AG04449 (cell line): ENCODE data around the gene LRPPRC.
"Not testable (repeated sequence)": the region's sequence is repeated elsewhere in the genome, so short reads cannot be mapped to it uniquely, and the experiment has no call there.

ENCODE experiments used
- CTCF ChIA-PET: fragments of 350-600 bp; formaldehyde crosslinking; extraction: SDS; loops from one replicate; lab custom pipeline; 2021; ENCODE audit warnings: antibody characterized with exemption; lab: Yijun Ruan, JAX
- POLR2A ChIA-PET: fragments of 400-600, 350-600 bp; formaldehyde crosslinking; extraction: SDS; loops from one replicate; lab custom pipeline; 2020; ENCODE audit warnings: antibody characterized with exemption, inconsistent platforms; lab: Yijun Ruan, JAX
- DNase-seq: peaks from one replicate; pipeline ENCODE4 v3.0.0-alpha.2; 2010; ENCODE audit warnings: low read depth, low spot score
- H3K4me3 ChIP-seq: 2 replicates; pipeline ENCODE4 v1.5.1; 2011; ENCODE audit warnings: low read depth, mild to moderate bottlenecking, control low read depth, low read length
- CTCF ChIP-seq: IDR thresholded peaks from one replicate; pipeline ENCODE4 v1.5.1; 2011; ENCODE audit warnings: mild to moderate bottlenecking, moderate library complexity, low read length, control low read depth, inconsistent platforms; ENCODE audit not compliant: insufficient read depth; ENCODE audit errors: missing control alignments

Gene LRPPRC

DNA sequence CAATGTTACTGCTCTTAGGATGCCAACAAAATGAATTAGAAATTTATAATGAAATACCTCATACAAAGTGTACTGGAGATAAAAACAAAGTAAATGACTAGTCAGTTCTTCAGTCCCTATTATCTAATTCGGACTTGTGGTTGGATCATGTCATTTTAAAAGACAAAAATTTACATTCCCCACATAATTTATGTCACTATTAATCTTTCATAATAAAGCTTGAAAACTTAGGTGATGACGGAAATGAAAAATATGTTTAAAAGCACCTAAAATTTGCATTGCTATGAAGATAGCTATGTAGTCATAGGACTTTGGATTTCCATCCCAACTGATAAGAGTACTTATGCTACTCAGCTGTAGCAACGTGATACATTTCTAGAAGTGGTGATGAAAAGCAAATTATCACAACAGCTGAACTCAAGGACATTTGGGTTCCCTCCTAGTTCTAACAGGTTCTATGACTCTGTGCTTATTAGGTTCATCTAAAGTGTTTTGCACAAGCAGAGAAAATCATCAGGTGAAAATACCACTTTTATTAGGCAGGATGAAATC is 58.4 kb downstream of the LRPPRC start:
- no peak for TF ChIP-seq CTCF
- CTCF ChIA-PET: interaction anchor here (1.4 to 2.0 kb wide), 2 partner anchors 13 to 59 kb away, joined by 3 to 5 read pairs; no protein-coding TSS in a partner anchor
- POLR2A ChIA-PET: no interaction called here
- no peak for DNase-seq
- no peak overlapping the region for H3K4me3 ChIP-seq

DNA sequence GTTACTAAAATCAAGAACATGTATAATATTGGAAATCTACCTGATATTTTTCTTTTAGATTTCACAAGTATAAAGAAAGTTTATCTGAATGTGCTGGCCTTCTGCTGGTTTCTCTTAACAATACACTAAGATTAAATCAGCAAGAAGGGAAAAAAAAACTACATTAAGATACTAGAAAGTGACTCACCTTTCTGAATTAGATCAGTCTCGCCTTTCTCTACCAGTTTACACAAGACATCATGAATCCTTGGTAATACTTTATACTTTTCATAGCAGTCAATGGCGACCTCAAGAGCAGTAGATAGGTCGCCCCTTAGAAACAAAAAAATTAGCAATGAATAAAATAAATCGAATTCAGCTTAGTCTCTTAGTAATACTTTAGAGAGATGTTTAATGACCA is 61.2 kb downstream of the LRPPRC start:
- ChIA-PET CTCF (no interaction called here), POLR2A (no interaction called here)
- TF ChIP-seq CTCF: no peak
- no peak for DNase-seq
- H3K4me3 ChIP-seq: no peak overlapping the region

DNA sequence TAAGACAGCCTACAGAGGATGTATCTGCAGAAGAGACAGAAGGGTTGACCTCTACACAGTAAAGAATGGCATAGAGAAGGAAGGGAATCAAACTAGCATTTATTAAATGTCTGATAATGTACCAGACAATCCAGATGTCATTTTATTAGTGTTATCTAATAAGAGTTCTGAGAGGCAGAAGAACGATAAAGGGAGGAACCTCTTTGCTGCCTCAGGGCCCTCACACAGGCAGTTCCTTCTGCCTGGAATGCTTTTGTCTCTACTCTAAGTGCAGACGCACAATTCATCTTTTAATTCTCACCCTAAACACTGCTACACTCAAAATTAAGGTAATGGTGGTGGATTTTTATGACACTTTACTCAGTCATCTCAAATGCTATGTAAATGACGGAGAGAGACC is 64.5 kb downstream of the LRPPRC start:
- no peak overlapping the region for H3K4me3 ChIP-seq
- no peak for DNase-seq
- ChIA-PET POLR2A (no interaction called here), CTCF (interaction anchor here (2.0 kb wide), 1 partner anchor 19 kb away, joined by 7 read pairs; no protein-coding TSS in a partner anchor)
- no peak for TF ChIP-seq CTCF

- POLR2A ChIA-PET: no interaction called here
Observed at GRCh38 chr2:43927442-43927841, 68.3 kb downstream of the LRPPRC start.

GRCh38 chr2:43925431-43925830 is 70.4 kb downstream of the LRPPRC start:
- no peak overlapping the region for H3K4me3 ChIP-seq
- CTCF ChIA-PET: no interaction called here
- DNase-seq: no peak
- POLR2A ChIA-PET: no interaction called here
- no peak for TF ChIP-seq CTCF

More at GRCh38 chr2:43927442-43927841, 68.3 kb downstream of the LRPPRC start:
- no peak for TF ChIP-seq CTCF
- CTCF ChIA-PET: no interaction called here
- DNase-seq: no peak
- H3K4me3 ChIP-seq: no peak overlapping the region

DNA sequence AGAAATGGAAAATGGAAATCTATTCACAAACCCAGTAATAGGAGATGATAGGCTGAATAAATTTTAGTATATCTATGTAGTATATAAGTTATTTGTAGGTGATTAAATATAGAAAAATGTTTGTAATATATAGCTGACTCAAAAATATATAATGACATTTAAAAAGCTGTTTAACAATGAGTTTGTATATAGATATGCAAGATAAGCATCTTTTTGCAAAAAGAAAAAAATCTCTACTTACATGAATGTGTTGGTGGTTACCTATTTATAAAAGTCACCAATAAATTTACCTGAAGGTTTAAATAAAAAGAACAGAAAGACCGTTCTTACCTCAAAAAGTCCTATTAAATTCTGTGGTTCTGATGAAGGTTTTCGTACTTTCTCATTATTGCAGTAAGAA is 71.3 kb downstream of the LRPPRC start:
- CTCF ChIA-PET: interaction anchor here (0.8 to 1.3 kb wide), 3 partner anchors 8 to 34 kb away, joined by 3 read pairs; no protein-coding TSS in a partner anchor
- POLR2A ChIA-PET: no interaction called here
- TF ChIP-seq CTCF: no peak
- no peak for DNase-seq
- H3K4me3 ChIP-seq: no peak overlapping the region

DNA sequence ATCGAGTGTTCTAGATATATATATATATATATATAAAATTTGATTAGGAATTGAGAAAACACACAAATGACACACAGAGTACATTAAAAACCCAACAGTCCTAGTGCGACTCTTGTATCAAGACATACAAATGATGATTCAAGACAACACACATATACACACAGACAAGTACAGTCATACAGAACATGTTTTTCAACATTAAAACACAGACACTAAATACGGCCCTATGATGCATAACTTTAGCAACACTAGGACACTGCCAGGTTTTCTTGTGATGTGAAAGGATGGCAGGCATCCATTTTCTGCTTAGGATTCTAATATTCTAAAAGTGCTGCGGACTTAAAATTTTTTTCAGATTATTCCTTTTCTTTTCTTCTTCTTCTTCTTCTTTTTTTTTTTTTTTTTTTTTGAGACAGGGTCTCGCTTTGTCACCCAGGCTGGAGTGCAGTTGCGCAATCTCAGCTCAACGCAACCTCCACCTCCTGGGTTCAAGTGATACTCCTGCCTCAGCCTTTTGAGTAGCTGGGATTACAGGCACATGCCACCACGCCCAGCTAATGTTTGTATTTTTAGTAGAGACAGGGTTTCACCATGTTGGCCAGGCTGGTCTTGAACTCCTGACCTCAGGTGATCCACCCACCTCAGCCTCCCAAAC is 84.5 kb downstream of the LRPPRC start:
- H3K4me3 ChIP-seq, POLR2A ChIA-PET, DNase-seq: not testable (repeated sequence)
- CTCF ChIA-PET: interaction anchor here (1.0 kb wide), 1 partner anchor 40 kb away, joined by 3 read pairs; no protein-coding TSS in a partner anchor
